NT2/D1 (cell line): ENCODE results near the gene C8A.

Experiments used
- SUZ12 ChIP-seq: IDR thresholded peaks from 2 replicates; pipeline ENCODE4 v1.6.1; 2011; ENCODE audit not compliant: insufficient read length, insufficient read depth; ENCODE audit errors: extremely low read depth
- ZNF274 ChIP-seq: IDR thresholded peaks from 2 replicates; pipeline ENCODE4 v1.6.1; 2011; ENCODE audit warnings: mild to moderate bottlenecking, low read depth, low read length

- TF ChIP-seq ZNF274 (no peak), SUZ12 (no peak)
These were observed 74.9 kb downstream of the C8A start for GRCh38 chr1:56929492-56929891.
